OCI-LY3 (cell line): ENCODE data around the gene KDM2A.

Experiments used
- H2AFZ ChIP-seq: fragments of 200-600, 300-600 bp; shearing (Covaris generic); 2 replicates; pipeline ENCODE4 v1.6.0; 2014; ENCODE audit warnings: antibody characterized with exemption, low read depth, low read length
- H3K27ac ChIP-seq: fragments of 200-600, 300-600 bp; sonication (generic); 2 replicates; pipeline ENCODE4 v1.5.1; 2014; ENCODE audit warnings: mild to moderate bottlenecking, low read length, moderate library complexity, mixed read lengths
- H3K27me3 ChIP-seq: fragments of 200-600, 300-600 bp; sonication (generic); 2 replicates; pipeline ENCODE4 v1.6.1; 2014; ENCODE audit warnings: low read depth, low read length, mixed read lengths
- H3K36me3 ChIP-seq: fragments of 200-600, 300-600 bp; sonication (generic); replicated peaks from 2 replicates; pipeline ENCODE3; 2014; ENCODE audit warnings: low read depth, low read length, mixed read lengths
- H3K4me1 ChIP-seq: fragments of 300-600, 200-600 bp; sonication (generic); 2 replicates; pipeline ENCODE4 v1.6.1; 2014; ENCODE audit warnings: low read length, mixed read lengths
- H3K4me2 ChIP-seq: fragments of 200-600, 300-600 bp; sonication (generic); 2 replicates; pipeline ENCODE4 v1.6.1; 2014; ENCODE audit warnings: low read length, mixed read lengths
- H3K4me3 ChIP-seq: fragments of 300-600, 200-600 bp; sonication (generic); 2 replicates; pipeline ENCODE4 v1.5.1; 2014; ENCODE audit warnings: antibody characterized with exemption, mild to moderate bottlenecking, low read length, moderate library complexity
- H3K79me2 ChIP-seq: fragments of 300-600, 200-600 bp; shearing (Covaris generic); 2 replicates; pipeline ENCODE4 v1.6.1; 2014; ENCODE audit warnings: mild to moderate bottlenecking, low read length, mixed read lengths
- H3K9ac ChIP-seq: fragments of 300-600, 200-600 bp; shearing (Covaris generic); 2 replicates; pipeline ENCODE4 v1.6.0; 2014; ENCODE audit warnings: mild to moderate bottlenecking, low read length, moderate library complexity
- H3K9me3 ChIP-seq: fragments of 200-600, 300-600 bp; shearing (Covaris generic); 2 replicates; pipeline ENCODE4 v1.6.1; 2014; ENCODE audit warnings: low read length, mixed read lengths; ENCODE audit not compliant: insufficient read depth
- H4K20me1 ChIP-seq: fragments of 200-600, 300-600 bp; sonication (generic); 2 replicates; pipeline ENCODE4 v1.6.1; 2016; ENCODE audit warnings: low read length, mixed read lengths; ENCODE audit not compliant: insufficient read depth
- EZH2phosphoT487 ChIP-seq: fragments of 200-600 bp; shearing (Covaris generic); IDR thresholded peaks from 2 replicates; pipeline ENCODE4 v1.6.1; 2018; ENCODE audit warnings: antibody characterized with exemption, mixed run types, low read depth
- TF ChIP-seq, protein P1 (sequence below): fragments of 200-600, 300-600 bp; sonication (generic); IDR thresholded peaks from 2 replicates; pipeline ENCODE4 v1.5.1; 2014; ENCODE audit warnings: antibody characterized with exemption, low read length, low read depth

The KDM2A gene

DNA sequence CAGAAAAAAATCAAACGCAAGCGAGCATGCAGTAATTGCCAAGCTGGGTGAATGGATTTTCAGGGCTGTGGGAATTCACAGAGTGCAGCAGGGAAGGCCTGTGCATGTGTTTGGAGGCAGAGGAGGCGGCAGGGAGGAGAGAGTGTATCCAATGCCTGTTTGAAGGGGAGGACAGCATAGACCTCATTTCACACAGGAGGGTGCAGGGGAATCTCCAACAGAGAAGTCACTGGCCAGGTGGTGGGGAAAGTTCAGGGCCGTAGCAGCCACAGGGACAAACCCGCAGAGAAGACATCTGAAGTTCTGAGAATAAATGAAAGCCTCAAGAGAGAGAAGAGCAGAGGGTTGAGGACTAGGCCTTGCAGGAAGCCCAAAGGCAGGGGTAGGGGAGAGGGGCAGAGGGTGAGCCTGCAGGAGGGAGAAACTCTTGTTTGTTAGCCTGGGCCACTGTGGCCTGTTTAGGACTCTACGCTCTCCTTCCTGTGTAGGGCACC, 19.2 kb upstream of the KDM2A start:
- Histone ChIP-seq H3K27me3 (no peaks in the 10 kb centered on the region), H3K9ac (peak overlapping the region; percentile 52; the same call in 1 of the 2 replicates), H3K79me2 (no peaks in the 10 kb centered on the region), H4K20me1 (no peaks in the 10 kb centered on the region), H3K9me3 (no peaks in the 10 kb centered on the region), H3K36me3 (no peaks in the 10 kb centered on the region), H3K4me2 (peak overlapping the region; percentile 60), H3K4me1 (peaks cover 40% of the 10 kb centered on the region), H3K27ac (peak overlapping the region; percentile 71), H2AFZ (peak overlapping the region; percentile 91), H3K4me3 (peak overlapping the region; percentile 19; the same call in 1 of the 2 replicates)
- TF ChIP-seq, protein P1, sequence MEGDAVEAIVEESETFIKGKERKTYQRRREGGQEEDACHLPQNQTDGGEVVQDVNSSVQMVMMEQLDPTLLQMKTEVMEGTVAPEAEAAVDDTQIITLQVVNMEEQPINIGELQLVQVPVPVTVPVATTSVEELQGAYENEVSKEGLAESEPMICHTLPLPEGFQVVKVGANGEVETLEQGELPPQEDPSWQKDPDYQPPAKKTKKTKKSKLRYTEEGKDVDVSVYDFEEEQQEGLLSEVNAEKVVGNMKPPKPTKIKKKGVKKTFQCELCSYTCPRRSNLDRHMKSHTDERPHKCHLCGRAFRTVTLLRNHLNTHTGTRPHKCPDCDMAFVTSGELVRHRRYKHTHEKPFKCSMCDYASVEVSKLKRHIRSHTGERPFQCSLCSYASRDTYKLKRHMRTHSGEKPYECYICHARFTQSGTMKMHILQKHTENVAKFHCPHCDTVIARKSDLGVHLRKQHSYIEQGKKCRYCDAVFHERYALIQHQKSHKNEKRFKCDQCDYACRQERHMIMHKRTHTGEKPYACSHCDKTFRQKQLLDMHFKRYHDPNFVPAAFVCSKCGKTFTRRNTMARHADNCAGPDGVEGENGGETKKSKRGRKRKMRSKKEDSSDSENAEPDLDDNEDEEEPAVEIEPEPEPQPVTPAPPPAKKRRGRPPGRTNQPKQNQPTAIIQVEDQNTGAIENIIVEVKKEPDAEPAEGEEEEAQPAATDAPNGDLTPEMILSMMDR: no peak
- no peak for TF ChIP-seq EZH2phosphoT487

DNA sequence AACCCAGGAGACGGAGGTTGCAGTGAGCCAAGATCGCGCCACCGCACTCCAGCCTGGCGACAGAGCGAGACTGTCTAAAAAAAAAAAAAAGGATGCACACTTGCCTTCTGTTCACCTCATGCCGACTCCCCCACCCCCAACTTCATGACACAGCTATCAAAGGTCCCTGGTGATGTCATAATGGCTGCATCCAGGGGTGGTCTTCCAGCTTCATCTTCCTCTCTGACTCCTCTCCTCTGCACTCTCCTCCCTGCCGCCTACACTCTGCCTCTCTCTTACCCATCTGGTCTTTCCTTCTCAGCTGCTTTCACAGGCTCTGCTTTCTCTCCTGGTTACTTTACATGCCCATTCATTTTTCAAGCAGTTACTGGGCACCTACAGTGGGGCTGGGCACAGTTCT, 16.4 kb upstream of the KDM2A start:
- Histone ChIP-seq H3K4me1 (peaks cover 43% of the 10 kb centered on the region), H3K79me2 (no peaks in the 10 kb centered on the region), H4K20me1 (no peaks in the 10 kb centered on the region), H3K27me3 (no peaks in the 10 kb centered on the region), H3K4me2 (no peak overlapping the region), H3K9ac (no peak overlapping the region), H3K36me3 (no peaks in the 10 kb centered on the region), H3K27ac (no peak overlapping the region), H3K9me3 (no peaks in the 10 kb centered on the region), H3K4me3 (no peak overlapping the region), H2AFZ (no peak overlapping the region)
- TF ChIP-seq, protein P1: no peak

GRCh38 chr11:67105964-67106363, 13.1 kb upstream of the KDM2A start:
- Histone ChIP-seq H4K20me1 (no peaks in the 10 kb centered on the region), H3K4me1 (peaks cover 22% of the 10 kb centered on the region), H3K36me3 (no peaks in the 10 kb centered on the region), H3K4me2 (peak overlapping the region; percentile 0; the same call in 1 of the 2 replicates), H3K79me2 (no peaks in the 10 kb centered on the region), H2AFZ (0 out of 2 replicates have a peak overlapping the region, but pooled peaks have one; percentile 30), H3K27me3 (no peaks in the 10 kb centered on the region), H3K9ac (no peak overlapping the region), H3K9me3 (no peaks in the 10 kb centered on the region), H3K27ac (no peak overlapping the region), H3K4me3 (no peak overlapping the region)
- TF ChIP-seq, protein P1: no peak
- TF ChIP-seq EZH2phosphoT487: no peak

DNA sequence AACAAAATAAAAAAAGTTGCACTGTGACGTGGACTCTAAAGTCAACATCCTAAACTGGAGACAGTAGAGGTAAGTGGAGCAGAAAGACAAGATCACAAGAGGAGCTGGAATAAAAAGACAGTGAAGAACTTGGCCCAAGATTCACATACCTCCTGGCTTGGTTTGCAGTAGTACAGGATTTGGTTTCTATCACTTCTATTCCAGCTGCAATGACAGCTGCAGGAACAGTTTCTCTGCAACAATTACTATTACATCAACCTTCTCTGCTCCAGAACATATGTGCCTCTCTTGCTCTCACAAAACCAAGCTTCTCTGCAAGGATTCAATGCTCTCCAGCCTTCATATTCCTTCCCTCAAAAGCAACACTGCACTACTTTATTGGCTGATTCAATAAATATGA, 7.8 kb upstream of the KDM2A start:
- Histone ChIP-seq H3K27me3 (no peaks in the 10 kb centered on the region), H3K79me2 (no peaks in the 10 kb centered on the region; the same call in 1 of the 2 replicates), H3K4me3 (no peak overlapping the region), H3K4me2 (no peak overlapping the region), H3K9ac (no peak overlapping the region), H3K27ac (0 out of 2 replicates have a peak overlapping the region, but pooled peaks have one; percentile 6), H3K9me3 (no peaks in the 10 kb centered on the region), H3K4me1 (peaks cover 54% of the 10 kb centered on the region), H4K20me1 (no peaks in the 10 kb centered on the region), H2AFZ (no peak overlapping the region), H3K36me3 (no peaks in the 10 kb centered on the region)
- no peak for TF ChIP-seq EZH2phosphoT487
- TF ChIP-seq, protein P1: no peak
